Endothelial cell of umbilical vein (primary cell): ENCODE measurements around the gene VTI1A. TPM values are rescaled to one million over a fixed set of nuclear protein-coding genes. Genes with fewer than 3 reads are reported as not detected.

ENCODE experiments used
- BruUV-seq: library from RNA; stranded (reverse); fragments of 400-500 nt; replicated peaks from 2 replicates; lab custom pipeline; 2021; lab: Mats Ljungman, UMichigan
- CTCF ChIA-PET: fragments of 300-600, 350-600 bp; sonication (Branson Sonifier 250); formaldehyde crosslinking; loops from one replicate; lab custom pipeline; 2021; ENCODE audit warnings: antibody characterized with exemption, inconsistent platforms; lab: Charles Lee
- POLR2A ChIA-PET: fragments of 300-600, 350-600 bp; sonication (Branson Sonifier 250); formaldehyde crosslinking; loops from one replicate; lab custom pipeline; 2021; ENCODE audit warnings: antibody characterized with exemption, inconsistent platforms; lab: Charles Lee
- DNase-seq: peaks from one replicate; pipeline ENCODE4 v3.0.0-alpha.2; 2011; ENCODE audit warnings: low read depth, low spot score
- FAIRE-seq: peaks from 2 replicates; lab custom pipeline; 2011; peaks lifted over from hg19 to GRCh38; lab: Jason Lieb, UNC
- H2AFZ ChIP-seq: 2 replicates; pipeline ENCODE4 v1.6.0; 2012; ENCODE audit warnings: low read depth, low read length, control low read depth, inconsistent platforms
- H3K27ac ChIP-seq: 2 replicates; pipeline ENCODE4 v1.5.1; 2011; ENCODE audit warnings: low read depth, mild to moderate bottlenecking, control low read depth, low read length, moderate library complexity; ENCODE audit not compliant: insufficient read depth
- H3K27me3 ChIP-seq, 2 experiments: 2 replicates each; pipeline versions ENCODE4 v1.6.0 to v1.6.1; 2011; ENCODE audit warnings: low read length in 2 of 2, mixed read lengths in 1 of 2; ENCODE audit not compliant: control insufficient read depth in 2 of 2, insufficient read depth in 2 of 2
- H3K36me3 ChIP-seq, 2 experiments: 2 replicates in 1 of 2; 3 replicates in 1 of 2; pipeline ENCODE4 v1.5.1; 2011; ENCODE audit warnings: low read length in 2 of 2, mild to moderate bottlenecking in 1 of 2, moderate library complexity in 1 of 2; ENCODE audit not compliant: control insufficient read depth in 2 of 2, insufficient read depth in 2 of 2; ENCODE audit errors: extremely low read depth in 1 of 2
- H3K4me1 ChIP-seq: 3 replicates; pipeline ENCODE4 v1.5.1; 2011; ENCODE audit warnings: mild to moderate bottlenecking, low read length; ENCODE audit not compliant: control insufficient read depth, insufficient read depth; ENCODE audit errors: extremely low read depth
- H3K4me2 ChIP-seq: 2 replicates; pipeline ENCODE4 v1.6.1; 2011; ENCODE audit warnings: low read length, control low read depth, mixed read lengths; ENCODE audit not compliant: insufficient read depth
- H3K4me3 ChIP-seq, 3 experiments: fragments of 200-600 bp in 1 of 3; sonication (generic), shearing (Covaris generic) in 1 of 3; replicated peaks in 1 of 3; 2 replicates each; pipeline ENCODE4 v1.5.1; 2011 to 2016; ENCODE audit warnings: control low read depth in 3 of 3, low read length in 3 of 3, mild to moderate bottlenecking in 2 of 3, inconsistent platforms in 1 of 3, low read depth in 1 of 3, moderate library complexity in 1 of 3; ENCODE audit not compliant: insufficient read depth in 1 of 3
- H3K79me2 ChIP-seq: 2 replicates; pipeline ENCODE4 v1.6.0; 2012; ENCODE audit warnings: low read length, inconsistent platforms; ENCODE audit not compliant: control insufficient read depth, insufficient read depth
- H3K9ac ChIP-seq: replicated peaks from 2 replicates; pipeline ENCODE3; 2011; ENCODE audit warnings: low read length, control low read depth; ENCODE audit not compliant: insufficient read depth; ENCODE audit errors: extremely low read depth
- H3K9me1 ChIP-seq: replicated peaks from 3 replicates; pipeline ENCODE4 v1.6.0; 2011; ENCODE audit warnings: mild to moderate bottlenecking, low read length; ENCODE audit not compliant: control insufficient read depth, insufficient read depth; ENCODE audit errors: extremely low read depth
- H3K9me3 ChIP-seq: replicated peaks from 2 replicates; pipeline ENCODE4 v1.5.1; 2012; ENCODE audit warnings: low read length, inconsistent platforms; ENCODE audit not compliant: control insufficient read depth, insufficient read depth
- H4K20me1 ChIP-seq: replicated peaks from 2 replicates; pipeline ENCODE3; 2011; ENCODE audit warnings: mild to moderate bottlenecking, low read length; ENCODE audit not compliant: control insufficient read depth, insufficient read depth; ENCODE audit errors: extremely low read depth
- EZH2 ChIP-seq: IDR thresholded peaks from 2 replicates; pipeline ENCODE4 v1.6.1; 2012; ENCODE audit warnings: borderline replicate concordance, low read depth, mild to moderate bottlenecking, moderate library complexity, low read length, inconsistent platforms; ENCODE audit not compliant: severe bottlenecking
- FOS ChIP-seq: IDR thresholded peaks from 2 replicates; pipeline ENCODE4 v1.6.1; 2011; ENCODE audit warnings: mild to moderate bottlenecking, low read length, moderate library complexity, borderline replicate concordance; ENCODE audit not compliant: insufficient read depth
- GATA2 ChIP-seq: IDR thresholded peaks from 2 replicates; pipeline ENCODE4 v1.7.0; 2011; ENCODE audit warnings: low read depth, mild to moderate bottlenecking, moderate library complexity, mixed read lengths, low read length; ENCODE audit not compliant: insufficient read length, insufficient read depth
- JUN ChIP-seq: IDR thresholded peaks from 2 replicates; pipeline ENCODE4 v1.6.1; 2011; ENCODE audit warnings: borderline replicate concordance, low read depth; ENCODE audit not compliant: insufficient read length, insufficient read depth
- MYC ChIP-seq: IDR thresholded peaks from one replicate; pipeline ENCODE4 v1.6.1; 2011; ENCODE audit warnings: mild to moderate bottlenecking, low read depth, low read length
- POLR2A ChIP-seq: IDR thresholded peaks from 2 replicates; pipeline ENCODE4 v1.6.1; 2012; ENCODE audit warnings: low read depth, mild to moderate bottlenecking, control low read depth, low read length
- POLR2AphosphoS5 ChIP-seq: IDR thresholded peaks from 2 replicates; pipeline ENCODE4 v1.6.1; 2012; ENCODE audit warnings: low read depth, mild to moderate bottlenecking, control low read depth, low read length, moderate library complexity; ENCODE audit not compliant: insufficient read depth
- dilution Hi-C: fragments of 300-500 bp; cut with MboI; formaldehyde crosslinking; loops from one replicate; pipeline ENCODE4 v1.15.0; 2019; ENCODE audit warnings: low sequenced_read_pairs; ENCODE audit not compliant: extremely low pct_ligation_motif_present
- intact Hi-C: fragments of 100-400 bp; cut with micrococcal nuclease; formaldehyde crosslinking; loops from one replicate; pipeline ENCODE4 v1.10.0; 2022
- polyA plus RNA-seq, 4 experiments: library from polyadenylated mRNA; depleted of rRNA in 3 of 4; stranded (reverse) in 3 of 4; unstranded in 1 of 4; fragments of >200 nt; gene quantifications; 2 replicates each; pipeline versions ENCODE4 v1.2.1 to v1.2.3, GENCODE V29; 2011 to 2012; ENCODE audit warnings: missing spikeins in 1 of 4
- total RNA-seq: library from RNA; stranded (reverse); gene quantifications from 2 replicates; pipeline ENCODE4 v1.2.3, GENCODE V29; 2021

The VTI1A gene
- total and polyA plus RNA-seq, 2 donors (not counting 3 experiments of a cell fraction or from before 2014, with no cell fraction given), result 10.8 to 35.6 TPM

DNA sequence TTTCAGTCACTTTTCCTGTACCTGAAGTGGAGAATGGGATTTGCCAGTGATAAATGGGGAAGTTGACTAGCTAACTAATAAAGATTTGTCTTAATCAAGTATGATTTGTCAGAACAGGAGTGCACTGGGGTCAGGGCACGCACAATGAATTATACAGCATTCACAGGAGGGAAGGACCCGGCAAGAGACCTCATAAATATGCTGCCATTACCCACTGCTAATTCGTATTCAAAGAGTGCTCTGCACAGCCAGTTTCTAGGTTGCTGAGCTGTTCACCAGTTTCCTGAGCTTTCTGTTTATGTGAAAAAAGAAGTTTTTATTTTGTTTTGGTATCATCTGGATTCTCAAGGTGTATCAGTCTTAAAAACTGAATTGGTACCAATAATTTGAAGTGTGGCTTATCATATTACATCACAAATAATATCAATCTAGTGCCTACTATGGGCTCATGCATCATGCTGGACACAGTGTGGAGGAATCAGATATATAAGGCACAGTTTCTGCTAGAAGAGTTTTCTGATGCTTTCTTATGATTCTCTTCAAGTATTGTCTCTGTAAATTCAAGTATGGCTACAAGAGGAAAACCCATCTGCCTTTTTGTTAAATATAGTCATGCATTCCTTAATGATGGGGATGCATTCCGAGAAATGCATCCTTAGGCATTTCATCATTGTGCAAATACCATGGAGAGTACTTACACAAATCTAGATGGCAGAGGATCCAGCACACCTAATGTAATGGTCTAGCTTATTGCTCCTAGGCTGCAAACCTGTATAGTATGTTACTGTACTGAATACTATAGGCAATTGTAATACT, 202.2 kb downstream of the VTI1A start:
- intact Hi-C loops, result no loop called here
- peaks cover 7% of the 10 kb centered on the region for H3K4me1 ChIP-seq
- H3K4me3 ChIP-seq, result no peak overlapping the region
- TF ChIP-seq MYC (no peak), GATA2 (no peak), POLR2A (no peak), EZH2 (no peak), JUN (no peak), FOS (no peak), POLR2AphosphoS5 (no peak)
- dilution Hi-C loops, result no loop called here
- ChIA-PET POLR2A (interaction anchor here (0.6 kb wide), 1 partner anchor 16 kb away, joined by 3 read pairs; no protein-coding TSS in a partner anchor), CTCF (interaction anchor here (1.3 kb wide), 1 partner anchor 736 kb away, joined by 3 read pairs; no protein-coding TSS in a partner anchor)
- no peak overlapping the region for H3K27ac ChIP-seq
- BruUV-seq, result no TSS peak
- DNase-seq (no peak), FAIRE-seq (no peak)
- no peak overlapping the region for H3K9ac ChIP-seq
- no peak overlapping the region for H2AFZ ChIP-seq
- H3K36me3 ChIP-seq, result no peaks in the 10 kb centered on the region
- H3K9me3 ChIP-seq, result no peaks in the 10 kb centered on the region
- no peaks in the 10 kb centered on the region for H3K27me3 ChIP-seq
- H4K20me1 ChIP-seq, result no peaks in the 10 kb centered on the region
- no peaks in the 10 kb centered on the region for H3K9me1 ChIP-seq
- no peaks in the 10 kb centered on the region for H3K79me2 ChIP-seq
- no peak overlapping the region for H3K4me2 ChIP-seq

DNA sequence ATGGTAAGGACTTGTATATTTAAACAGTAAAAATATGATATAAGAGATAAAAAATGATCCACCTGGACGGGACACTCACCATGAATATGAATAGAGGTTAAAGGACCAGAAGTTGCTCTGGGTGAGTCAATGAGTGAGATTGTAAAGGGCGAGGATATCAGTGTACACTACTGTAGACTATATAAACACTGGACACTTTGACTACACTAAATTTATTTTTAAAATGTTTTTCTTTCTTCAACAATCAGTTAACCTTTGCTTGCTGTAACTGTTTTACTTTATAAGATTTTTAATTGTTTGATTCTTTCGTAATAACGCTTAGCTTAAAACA, 202.8 kb downstream of the VTI1A start:
- FAIRE-seq (no peak), DNase-seq (peak; percentile 11)
- no peak overlapping the region for H3K9ac ChIP-seq
- no TSS peak for BruUV-seq
- no peaks in the 10 kb centered on the region for H3K9me3 ChIP-seq
- no peak overlapping the region for H3K4me2 ChIP-seq
- intact Hi-C loops, result no loop called here
- H3K79me2 ChIP-seq, result no peaks in the 10 kb centered on the region
- no peak overlapping the region for H2AFZ ChIP-seq
- ChIA-PET CTCF (interaction anchor here (1.3 kb wide), 1 partner anchor 735 kb away, joined by 3 read pairs; no protein-coding TSS in a partner anchor), POLR2A (no interaction called here)
- H3K27ac ChIP-seq, result no peak overlapping the region
- no peaks in the 10 kb centered on the region for H3K9me1 ChIP-seq
- H3K27me3 ChIP-seq, result no peaks in the 10 kb centered on the region
- peaks cover 7% of the 10 kb centered on the region for H3K4me1 ChIP-seq
- H4K20me1 ChIP-seq, result no peaks in the 10 kb centered on the region
- no peak for TF ChIP-seq FOS
- TF ChIP-seq MYC, result no peak
- TF ChIP-seq JUN, result no peak
- TF ChIP-seq EZH2, result no peak
- H3K4me3 ChIP-seq, result no peak overlapping the region
- dilution Hi-C loops, result no loop called here
- H3K36me3 ChIP-seq, result no peaks in the 10 kb centered on the region
